Retinal pigment epithelial cell (primary cell): ENCODE data around the gene CFAP410.
A peak's percentile ranks its signal among the peaks of the same experiment; 100 is the strongest.

Source experiments
- DNase-seq: peaks from one replicate; pipeline ENCODE4 v3.0.0-alpha.2; 2010; ENCODE audit warnings: low read depth
- H3K4me3 ChIP-seq: 2 replicates; pipeline ENCODE4 v1.5.1; 2011; ENCODE audit warnings: mild to moderate bottlenecking, low read length, control low read depth, moderate library complexity
- TF ChIP-seq, protein P1 (sequence below): conservative IDR thresholded peaks from 2 replicates; pipeline ENCODE4 v1.5.1; 2011; ENCODE audit warnings: low read depth, low read length, control low read depth, inconsistent platforms

CFAP410 gene

DNA sequence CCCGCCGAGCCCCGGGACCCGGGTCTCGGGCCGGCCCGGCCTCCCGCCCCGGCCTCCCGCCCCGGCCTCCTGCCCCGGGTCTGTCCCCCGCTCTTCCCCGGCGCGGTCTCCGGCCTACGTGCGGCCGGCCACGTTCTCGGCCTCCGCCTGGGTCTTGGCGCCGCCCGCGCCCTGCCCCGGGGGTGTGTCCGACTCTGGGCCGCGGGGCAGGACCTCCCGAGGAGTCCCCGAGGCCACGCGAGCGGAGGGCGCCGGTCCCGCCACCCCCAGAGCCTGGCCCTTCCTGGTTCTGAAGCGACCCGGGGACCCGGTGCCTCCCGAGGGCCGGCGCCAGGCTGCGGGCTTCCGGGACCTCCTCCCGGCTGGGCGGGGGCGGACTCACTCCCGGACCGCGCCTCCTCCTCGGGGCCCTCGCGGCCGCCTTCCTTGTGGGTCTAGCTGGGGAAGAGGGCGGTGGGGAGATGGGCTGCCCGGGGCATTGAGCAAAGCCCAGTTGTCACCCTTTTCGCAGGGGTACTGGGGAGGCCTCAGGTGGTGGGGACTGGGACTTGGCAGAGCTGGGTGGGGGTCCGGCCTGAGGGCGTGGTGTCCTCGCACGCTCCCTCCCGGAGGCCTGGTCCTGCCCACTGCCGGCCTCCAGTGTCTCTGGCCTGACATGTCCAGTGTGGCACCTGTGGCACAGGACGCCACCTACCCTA is 38.8 kb downstream of the CFAP410 start:
- H3K4me3 ChIP-seq: peak overlapping the region; percentile 68
- no peak for DNase-seq
- TF ChIP-seq, protein P1, sequence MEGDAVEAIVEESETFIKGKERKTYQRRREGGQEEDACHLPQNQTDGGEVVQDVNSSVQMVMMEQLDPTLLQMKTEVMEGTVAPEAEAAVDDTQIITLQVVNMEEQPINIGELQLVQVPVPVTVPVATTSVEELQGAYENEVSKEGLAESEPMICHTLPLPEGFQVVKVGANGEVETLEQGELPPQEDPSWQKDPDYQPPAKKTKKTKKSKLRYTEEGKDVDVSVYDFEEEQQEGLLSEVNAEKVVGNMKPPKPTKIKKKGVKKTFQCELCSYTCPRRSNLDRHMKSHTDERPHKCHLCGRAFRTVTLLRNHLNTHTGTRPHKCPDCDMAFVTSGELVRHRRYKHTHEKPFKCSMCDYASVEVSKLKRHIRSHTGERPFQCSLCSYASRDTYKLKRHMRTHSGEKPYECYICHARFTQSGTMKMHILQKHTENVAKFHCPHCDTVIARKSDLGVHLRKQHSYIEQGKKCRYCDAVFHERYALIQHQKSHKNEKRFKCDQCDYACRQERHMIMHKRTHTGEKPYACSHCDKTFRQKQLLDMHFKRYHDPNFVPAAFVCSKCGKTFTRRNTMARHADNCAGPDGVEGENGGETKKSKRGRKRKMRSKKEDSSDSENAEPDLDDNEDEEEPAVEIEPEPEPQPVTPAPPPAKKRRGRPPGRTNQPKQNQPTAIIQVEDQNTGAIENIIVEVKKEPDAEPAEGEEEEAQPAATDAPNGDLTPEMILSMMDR: no peak

DNA sequence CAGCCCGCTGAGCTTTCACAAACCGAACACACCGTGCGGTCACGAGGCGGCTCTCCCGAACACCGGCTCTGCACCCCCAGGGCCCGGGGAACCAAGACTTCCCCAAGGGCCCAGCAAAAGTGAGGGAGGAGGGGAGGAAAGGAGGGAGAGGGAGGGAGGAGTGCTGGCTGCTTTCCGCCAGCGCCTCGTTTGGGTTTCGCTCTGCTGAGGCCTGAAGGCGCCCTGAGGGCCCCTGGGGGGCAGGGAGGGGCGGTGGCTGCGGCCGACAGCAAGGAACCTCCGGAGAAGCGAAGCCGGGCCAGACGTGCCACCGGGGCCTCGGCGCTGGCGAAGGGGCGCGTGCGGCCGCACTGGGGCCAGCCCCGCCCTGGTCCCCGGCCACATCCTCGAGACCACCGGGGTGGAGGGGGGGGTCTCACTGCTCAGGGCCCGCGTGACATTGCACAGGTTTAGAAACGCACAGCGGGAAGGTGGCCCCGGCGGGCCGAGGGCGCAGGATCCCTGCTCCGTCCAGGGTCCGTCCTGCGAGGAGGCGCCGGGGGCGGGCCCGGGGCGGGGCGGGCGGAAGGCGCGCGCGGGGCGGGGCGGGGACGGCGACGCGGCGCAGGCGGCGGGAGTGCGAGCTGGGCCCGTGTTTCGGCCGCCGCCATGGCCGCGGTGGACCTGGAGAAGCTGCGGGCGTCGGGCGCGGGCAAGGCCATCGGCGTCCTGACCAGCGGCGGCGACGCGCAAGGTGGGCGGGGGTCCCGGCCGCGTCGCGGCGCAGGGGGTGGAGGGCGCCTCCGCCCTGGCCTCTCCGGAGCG is 39.5 kb downstream of the CFAP410 start, which contains the start of gene PFKL:
Gene PFKL, plus strand, starts transcription at position 596 of the 804 bp plus-strand sequence. Its CDS starts 53 bp downstream, at position 649.
- no peak for DNase-seq
- TF ChIP-seq, protein P1: no peak

DNA sequence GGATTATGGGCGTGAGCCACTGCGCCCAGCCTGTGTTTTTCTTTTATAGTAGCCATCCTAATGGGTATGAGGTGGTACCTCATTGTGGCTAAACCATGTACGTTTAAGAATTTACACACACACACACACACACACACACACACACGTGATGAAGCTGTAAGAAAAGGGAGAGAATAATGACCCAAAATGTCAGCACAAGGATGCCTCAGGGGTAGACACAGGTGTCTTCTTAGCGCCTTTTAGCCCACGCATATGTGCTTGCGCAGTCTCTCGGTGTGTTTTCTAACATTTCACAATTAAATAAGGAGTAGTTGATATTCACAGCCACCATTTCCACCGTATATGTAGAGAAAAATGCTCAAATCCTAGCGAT is 40.1 kb downstream of the CFAP410 start:
- TF ChIP-seq, protein P1: no peak
- no peak for DNase-seq

More for the DNA sequence above, 39.5 kb downstream of the CFAP410 start, which contains the start of gene PFKL:
- peak within 1 kb of the TSS; percentile 68 for H3K4me3 ChIP-seq

DNA sequence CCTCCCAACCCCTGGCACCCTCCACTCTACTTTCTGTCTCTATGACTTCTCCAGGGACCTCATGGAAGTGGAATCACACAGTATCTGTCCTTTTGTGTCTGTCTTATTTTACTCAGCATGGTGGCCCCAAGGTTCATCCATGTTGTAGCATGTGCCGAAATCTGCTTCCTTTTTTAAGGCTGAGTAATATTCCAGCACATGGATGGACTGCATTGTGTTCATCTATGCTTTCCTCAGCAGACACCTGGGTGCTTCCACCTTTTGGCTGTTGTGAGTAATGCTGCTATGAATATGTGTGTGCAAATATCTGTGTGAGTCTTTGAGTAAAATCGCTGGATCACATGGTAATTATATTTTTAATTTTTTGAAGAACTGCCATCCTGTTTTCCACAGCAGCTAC is 40.9 kb downstream of the CFAP410 start:
- no peak for DNase-seq
- TF ChIP-seq, protein P1: peak; percentile 18
- H3K4me3 ChIP-seq: no peak overlapping the region

More for the DNA sequence above, 40.1 kb downstream of the CFAP410 start:
- peak overlapping the region; percentile 52 for H3K4me3 ChIP-seq

DNA sequence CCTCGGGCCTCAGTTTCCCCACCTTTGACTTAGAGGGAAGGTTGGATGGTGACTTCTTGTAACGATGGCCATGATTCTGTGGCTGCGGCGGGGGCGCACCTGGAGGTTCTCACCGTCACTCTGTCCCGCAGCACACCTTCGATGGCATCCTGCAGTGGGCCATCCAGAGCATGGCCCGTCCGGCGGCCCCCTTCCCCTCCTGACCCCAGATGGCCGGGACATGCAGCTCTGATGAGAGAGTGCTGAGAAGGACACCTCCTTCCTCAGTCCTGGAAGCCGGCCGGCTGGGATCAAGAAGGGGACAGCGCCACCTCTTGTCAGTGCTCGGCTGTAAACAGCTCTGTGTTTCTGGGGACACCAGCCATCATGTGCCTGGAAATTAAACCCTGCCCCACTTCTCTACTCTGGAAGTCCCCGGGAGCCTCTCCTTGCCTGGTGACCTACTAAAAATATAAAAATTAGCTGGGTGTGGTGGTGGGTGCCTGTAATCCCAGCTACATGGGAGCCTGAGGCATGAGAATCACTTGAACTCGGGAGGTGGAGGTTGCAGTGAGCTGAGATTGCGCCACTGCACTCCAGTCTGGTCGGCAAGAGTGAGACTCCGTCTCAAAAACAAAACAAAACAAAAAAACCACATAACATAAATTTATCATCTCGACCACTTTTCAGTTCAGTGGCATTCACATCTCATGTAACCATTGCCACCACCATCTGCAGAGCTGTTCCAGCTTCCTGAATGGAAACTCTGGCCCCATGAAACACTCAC is 41.5 kb downstream of the CFAP410 start:
- TF ChIP-seq, protein P1: peak; percentile 87
- no peak overlapping the region for H3K4me3 ChIP-seq
- no peak for DNase-seq

DNA sequence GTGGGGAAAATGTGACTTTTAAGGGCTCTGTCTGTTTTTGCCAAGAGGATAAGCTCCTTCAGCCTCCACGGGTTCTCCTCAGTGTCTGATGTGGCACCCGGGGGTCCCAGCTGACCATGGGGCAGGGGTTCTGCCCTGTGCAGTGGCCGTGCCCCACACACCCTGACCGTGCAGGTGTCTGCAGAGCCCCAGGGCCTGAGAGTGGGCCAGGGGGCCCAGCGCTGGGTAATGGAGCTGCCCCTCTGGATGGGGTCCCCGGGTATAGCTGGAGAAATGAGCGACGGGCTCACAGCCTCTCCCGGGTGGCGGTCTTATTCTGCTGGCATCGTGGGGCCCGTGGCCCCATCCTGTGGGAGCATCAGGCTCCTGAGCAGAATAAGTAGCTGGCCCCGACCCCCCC is 42.3 kb downstream of the CFAP410 start:
- DNase-seq: no peak
- no peak overlapping the region for H3K4me3 ChIP-seq
- TF ChIP-seq, protein P1: no peak
